Measurements from ENCODE around the gene FBXO47. TPM values are rescaled to one million over a fixed set of nuclear protein-coding genes. Genes with fewer than 3 reads are reported as not detected.

Gene FBXO47
- total and polyA plus RNA-seq, 2 donors (not counting 1 experiment from before 2014, with no cell fraction given): not detected

DNA sequence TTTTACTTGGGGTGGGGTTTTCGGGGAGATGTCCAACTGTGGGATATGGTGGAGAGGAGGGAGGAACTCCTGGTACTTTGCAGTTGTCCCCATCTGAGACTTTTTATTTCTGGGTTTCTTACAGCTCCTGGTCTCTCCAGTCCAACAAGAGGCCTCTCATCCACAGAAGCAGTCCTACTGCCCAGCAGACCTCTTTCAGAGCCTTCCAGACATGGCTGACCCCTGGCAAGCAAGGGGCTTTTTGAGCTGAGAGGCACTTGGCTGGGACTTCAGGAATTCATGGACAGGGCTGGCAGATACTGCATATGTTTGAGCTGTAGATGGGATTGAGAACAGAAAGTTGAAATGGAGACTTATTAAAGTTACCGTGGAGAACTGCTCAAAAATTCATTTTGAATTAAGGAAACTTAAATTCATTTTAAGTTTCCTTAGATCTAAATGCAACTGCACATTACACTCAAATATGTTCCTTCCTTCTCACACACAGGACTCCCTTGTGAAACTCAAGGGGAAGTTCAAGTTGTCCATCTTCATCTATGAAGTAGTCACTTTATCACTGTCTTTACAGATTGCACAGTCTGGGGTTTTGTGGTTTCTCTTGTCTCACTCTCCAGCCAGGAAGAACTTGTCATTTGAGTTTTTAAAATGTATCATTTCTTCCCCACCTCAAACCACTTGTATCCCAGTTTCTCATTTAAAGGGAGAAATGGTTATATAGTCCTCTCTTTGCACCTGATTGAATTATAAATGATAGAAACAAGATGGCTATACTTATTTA is 40.7 kb downstream of the FBXO47 start:
- no peaks in the 10 kb centered on the region for H3K9me3 Mint-ChIP-seq (ENCODE audit: insufficient read depth)
- H3K27me3 Mint-ChIP-seq: no peaks in the 10 kb centered on the region

More for the DNA sequence above, 40.7 kb downstream of the FBXO47 start:
- Mint-ChIP-seq H3K4me3 (no peak overlapping the region), H3K4me1 (peaks cover 7% of the 10 kb centered on the region), H3K27ac (no peak overlapping the region)
- ChIA-PET CTCF (interaction anchor here (1.1 kb wide), 1 partner anchor 45 kb away, joined by 3 read pairs; no protein-coding TSS in a partner anchor), POLR2A (no interaction called here)
- Histone ChIP-seq H4K20me1 (ENCODE audit: control insufficient read depth, insufficient read depth, low read length, poor library complexity, severe bottlenecking) (no peaks in the 10 kb centered on the region), H3K36me3 (replicated peaks in 1 of 2; ENCODE audit: control extremely low read depth in 1 of 2, control insufficient read depth in 1 of 2, extremely low read depth in 1 of 2, insufficient read depth in 2 of 2, low read length in 1 of 2) (peaks cover 0 to 2% of the 10 kb centered on the region in 2 experiments), H2AFZ (ENCODE audit: insufficient read depth, low read depth, low read length, poor library complexity, severe bottlenecking) (no peak overlapping the region), H3K4me2 (replicated peaks; ENCODE audit: low read depth, low read length, poor library complexity, severe bottlenecking) (no peak overlapping the region), H3K9ac (ENCODE audit: low read length) (no peak overlapping the region), H3K9me3 (ENCODE audit: control extremely low read depth in 1 of 3, control insufficient read depth in 2 of 3, insufficient read depth in 1 of 3, low read length in 2 of 3) (no peaks in the 10 kb centered on the region), H3K4me1 (ENCODE audit: control insufficient read depth in 2 of 2, insufficient read depth in 2 of 2, low read length in 2 of 2) (peaks cover 0 to 3% of the 10 kb centered on the region in 2 donors), H3K27ac (ENCODE audit: low read length in 2 of 2) (no peak overlapping the region), H3K27me3 (replicated peaks in 1 of 4; ENCODE audit: control extremely low read depth in 1 of 4, control insufficient read depth in 3 of 4, insufficient read depth in 4 of 4, low read length in 3 of 4) (no peaks in the 10 kb centered on the region), H3K79me2 (ENCODE audit: control insufficient read depth, insufficient read depth, low read length) (no peaks in the 10 kb centered on the region), H3K4me3 (ENCODE audit: control extremely low read depth in 1 of 5, extremely low read depth in 1 of 5, insufficient read depth in 1 of 5, low read depth in 2 of 5, low read length in 4 of 5) (no peak overlapping the region)
- no peak for DNase-seq
- WGBS (ENCODE audit: insufficient coverage): no CpG with 5 or more reads among the region's 2 CpGs
- ATAC-seq (ENCODE audit: low read depth): no peak
- TF ChIP-seq, protein P1, sequence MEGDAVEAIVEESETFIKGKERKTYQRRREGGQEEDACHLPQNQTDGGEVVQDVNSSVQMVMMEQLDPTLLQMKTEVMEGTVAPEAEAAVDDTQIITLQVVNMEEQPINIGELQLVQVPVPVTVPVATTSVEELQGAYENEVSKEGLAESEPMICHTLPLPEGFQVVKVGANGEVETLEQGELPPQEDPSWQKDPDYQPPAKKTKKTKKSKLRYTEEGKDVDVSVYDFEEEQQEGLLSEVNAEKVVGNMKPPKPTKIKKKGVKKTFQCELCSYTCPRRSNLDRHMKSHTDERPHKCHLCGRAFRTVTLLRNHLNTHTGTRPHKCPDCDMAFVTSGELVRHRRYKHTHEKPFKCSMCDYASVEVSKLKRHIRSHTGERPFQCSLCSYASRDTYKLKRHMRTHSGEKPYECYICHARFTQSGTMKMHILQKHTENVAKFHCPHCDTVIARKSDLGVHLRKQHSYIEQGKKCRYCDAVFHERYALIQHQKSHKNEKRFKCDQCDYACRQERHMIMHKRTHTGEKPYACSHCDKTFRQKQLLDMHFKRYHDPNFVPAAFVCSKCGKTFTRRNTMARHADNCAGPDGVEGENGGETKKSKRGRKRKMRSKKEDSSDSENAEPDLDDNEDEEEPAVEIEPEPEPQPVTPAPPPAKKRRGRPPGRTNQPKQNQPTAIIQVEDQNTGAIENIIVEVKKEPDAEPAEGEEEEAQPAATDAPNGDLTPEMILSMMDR (IDR thresholded peaks at IDR 0.05): no peak
- no peak for TF ChIP-seq EZH2 (IDR thresholded peaks at IDR 0.05; ENCODE audit: borderline replicate concordance, insufficient read depth, low read depth, low read length, poor library complexity, severe bottlenecking)
- intact Hi-C loops (cut with micrococcal nuclease): no loop called here
